SH-SY5Y (cell line): ENCODE measurements around the gene GRP.

Experiments
- GATA2 ChIP-seq: IDR thresholded peaks from 2 replicates; pipeline ENCODE4 v1.6.1; 2011; ENCODE audit warnings: mild to moderate bottlenecking, low read depth, low read length
- GATA3 ChIP-seq: IDR thresholded peaks from 2 replicates; pipeline ENCODE4 v1.6.1; 2011; ENCODE audit warnings: low read depth, mild to moderate bottlenecking, low read length, moderate library complexity

- TF ChIP-seq GATA2 (no peak), GATA3 (no peak)
These were observed 1.1 kb downstream of the GRP start for GRCh38 chr18:59220784-59221765.
